Endothelial cell of umbilical vein (primary cell): Measurements from ENCODE around the gene RPS17. TPM values are rescaled to one million over a fixed set of nuclear protein-coding genes. Genes with fewer than 3 reads are reported as not detected.
"Not testable (repeated sequence)": the region's sequence is repeated elsewhere in the genome, so short reads cannot be mapped to it uniquely, and the experiment has no call there.

Source experiments
- BruUV-seq: library from RNA; stranded (reverse); fragments of 400-500 nt; replicated peaks from 2 replicates; lab custom pipeline; 2021; lab: Mats Ljungman, UMichigan
- CTCF ChIA-PET: fragments of 300-600, 350-600 bp; sonication (Branson Sonifier 250); formaldehyde crosslinking; loops from one replicate; lab custom pipeline; 2021; ENCODE audit warnings: antibody characterized with exemption, inconsistent platforms; lab: Charles Lee
- POLR2A ChIA-PET: fragments of 300-600, 350-600 bp; sonication (Branson Sonifier 250); formaldehyde crosslinking; loops from one replicate; lab custom pipeline; 2021; ENCODE audit warnings: antibody characterized with exemption, inconsistent platforms; lab: Charles Lee
- DNase-seq: peaks from one replicate; pipeline ENCODE4 v3.0.0-alpha.2; 2011; ENCODE audit warnings: low read depth, low spot score
- FAIRE-seq: peaks from 2 replicates; lab custom pipeline; 2011; peaks lifted over from hg19 to GRCh38; lab: Jason Lieb, UNC
- H2AFZ ChIP-seq: 2 replicates; pipeline ENCODE4 v1.6.0; 2012; ENCODE audit warnings: low read depth, low read length, control low read depth, inconsistent platforms
- H3K27ac ChIP-seq: 2 replicates; pipeline ENCODE4 v1.5.1; 2011; ENCODE audit warnings: low read depth, mild to moderate bottlenecking, control low read depth, low read length, moderate library complexity; ENCODE audit not compliant: insufficient read depth
- H3K27me3 ChIP-seq, 2 experiments: 2 replicates each; pipeline versions ENCODE4 v1.6.0 to v1.6.1; 2011; ENCODE audit warnings: low read length in 2 of 2, mixed read lengths in 1 of 2; ENCODE audit not compliant: control insufficient read depth in 2 of 2, insufficient read depth in 2 of 2
- H3K36me3 ChIP-seq, 2 experiments: 2 replicates in 1 of 2; 3 replicates in 1 of 2; pipeline ENCODE4 v1.5.1; 2011; ENCODE audit warnings: low read length in 2 of 2, mild to moderate bottlenecking in 1 of 2, moderate library complexity in 1 of 2; ENCODE audit not compliant: control insufficient read depth in 2 of 2, insufficient read depth in 2 of 2; ENCODE audit errors: extremely low read depth in 1 of 2
- H3K4me1 ChIP-seq: 3 replicates; pipeline ENCODE4 v1.5.1; 2011; ENCODE audit warnings: mild to moderate bottlenecking, low read length; ENCODE audit not compliant: control insufficient read depth, insufficient read depth; ENCODE audit errors: extremely low read depth
- H3K4me2 ChIP-seq: 2 replicates; pipeline ENCODE4 v1.6.1; 2011; ENCODE audit warnings: low read length, control low read depth, mixed read lengths; ENCODE audit not compliant: insufficient read depth
- H3K4me3 ChIP-seq, 3 experiments: fragments of 200-600 bp in 1 of 3; sonication (generic), shearing (Covaris generic) in 1 of 3; replicated peaks in 1 of 3; 2 replicates each; pipeline ENCODE4 v1.5.1; 2011 to 2016; ENCODE audit warnings: control low read depth in 3 of 3, low read length in 3 of 3, mild to moderate bottlenecking in 2 of 3, inconsistent platforms in 1 of 3, low read depth in 1 of 3, moderate library complexity in 1 of 3; ENCODE audit not compliant: insufficient read depth in 1 of 3
- H3K79me2 ChIP-seq: 2 replicates; pipeline ENCODE4 v1.6.0; 2012; ENCODE audit warnings: low read length, inconsistent platforms; ENCODE audit not compliant: control insufficient read depth, insufficient read depth
- H3K9ac ChIP-seq: replicated peaks from 2 replicates; pipeline ENCODE3; 2011; ENCODE audit warnings: low read length, control low read depth; ENCODE audit not compliant: insufficient read depth; ENCODE audit errors: extremely low read depth
- H3K9me1 ChIP-seq: replicated peaks from 3 replicates; pipeline ENCODE4 v1.6.0; 2011; ENCODE audit warnings: mild to moderate bottlenecking, low read length; ENCODE audit not compliant: control insufficient read depth, insufficient read depth; ENCODE audit errors: extremely low read depth
- H3K9me3 ChIP-seq: replicated peaks from 2 replicates; pipeline ENCODE4 v1.5.1; 2012; ENCODE audit warnings: low read length, inconsistent platforms; ENCODE audit not compliant: control insufficient read depth, insufficient read depth
- H4K20me1 ChIP-seq: replicated peaks from 2 replicates; pipeline ENCODE3; 2011; ENCODE audit warnings: mild to moderate bottlenecking, low read length; ENCODE audit not compliant: control insufficient read depth, insufficient read depth; ENCODE audit errors: extremely low read depth
- POLR2AphosphoS5 ChIP-seq: IDR thresholded peaks from 2 replicates; pipeline ENCODE4 v1.6.1; 2012; ENCODE audit warnings: low read depth, mild to moderate bottlenecking, control low read depth, low read length, moderate library complexity; ENCODE audit not compliant: insufficient read depth
- dilution Hi-C: fragments of 300-500 bp; cut with MboI; formaldehyde crosslinking; loops from one replicate; pipeline ENCODE4 v1.15.0; 2019; ENCODE audit warnings: low sequenced_read_pairs; ENCODE audit not compliant: extremely low pct_ligation_motif_present
- intact Hi-C: fragments of 100-400 bp; cut with micrococcal nuclease; formaldehyde crosslinking; loops from one replicate; pipeline ENCODE4 v1.10.0; 2022
- polyA plus RNA-seq, 4 experiments: library from polyadenylated mRNA; depleted of rRNA in 3 of 4; stranded (reverse) in 3 of 4; unstranded in 1 of 4; fragments of >200 nt; gene quantifications; 2 replicates each; pipeline versions ENCODE4 v1.2.1 to v1.2.3, GENCODE V29; 2011 to 2012; ENCODE audit warnings: missing spikeins in 1 of 4
- total RNA-seq: library from RNA; stranded (reverse); gene quantifications from 2 replicates; pipeline ENCODE4 v1.2.3, GENCODE V29; 2021

RPS17 gene
- total and polyA plus RNA-seq, 2 donors (not counting 3 experiments of a cell fraction or from before 2014, with no cell fraction given): 1,690 to 4,382 TPM

DNA sequence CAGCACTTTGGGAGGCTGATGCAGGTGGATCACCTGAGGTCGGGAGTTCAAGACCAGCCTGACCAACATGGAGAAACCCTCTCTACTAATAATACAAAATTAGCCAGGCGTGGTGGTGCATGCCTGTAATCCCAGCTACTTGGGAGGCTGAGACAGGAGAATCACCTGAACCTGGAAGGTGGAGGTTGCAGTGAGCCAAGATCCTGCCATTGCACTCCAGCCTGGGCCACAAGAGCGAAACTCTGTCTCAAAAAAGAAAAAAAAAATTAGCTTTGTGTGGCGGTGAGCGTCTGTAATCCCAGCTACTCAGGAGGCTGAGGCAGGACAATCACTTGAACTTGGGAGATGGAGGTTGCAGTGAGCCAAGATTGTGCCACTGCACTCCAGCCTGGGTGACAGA lies 5.1 kb downstream of the RPS17 start:
- CTCF ChIA-PET, H3K4me3 ChIP-seq, H3K27ac ChIP-seq, DNase-seq, H3K27me3 ChIP-seq, H3K9ac ChIP-seq, dilution Hi-C loops, BruUV-seq, intact Hi-C loops, H3K9me3 ChIP-seq, H3K4me2 ChIP-seq, H3K9me1 ChIP-seq, H4K20me1 ChIP-seq, FAIRE-seq, H2AFZ ChIP-seq: not testable (repeated sequence)
- Histone ChIP-seq H3K4me1 (peaks cover 12% of the 10 kb centered on the region), H3K36me3 (peaks cover 26 to 27% of the 10 kb centered on the region in 2 experiments), H3K79me2 (peaks cover 41% of the 10 kb centered on the region)
- POLR2A ChIA-PET: interaction anchor here (0.6 kb wide), 1 partner anchor 571 kb away, joined by 3 read pairs; no protein-coding TSS in a partner anchor

DNA sequence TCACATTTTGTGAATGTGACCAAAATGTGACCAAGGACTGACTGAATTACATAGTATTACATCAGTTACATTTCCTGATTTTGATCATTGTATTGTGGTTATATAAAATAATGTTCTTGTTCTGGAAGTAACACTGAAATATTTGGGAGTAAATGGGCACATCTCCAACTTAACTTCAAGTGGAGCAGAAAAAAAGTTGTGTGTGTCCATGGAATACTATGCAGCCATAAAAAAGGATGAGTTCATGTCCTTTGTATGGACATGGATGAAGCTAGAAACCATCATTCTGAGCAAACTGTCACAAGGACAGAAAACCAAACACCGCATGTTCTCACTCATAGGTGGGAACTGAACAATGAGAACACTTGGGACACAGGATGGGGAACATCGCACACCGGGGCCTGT lies 5.8 kb downstream of the RPS17 start:
- H3K4me3 ChIP-seq, CTCF ChIA-PET, dilution Hi-C loops: not testable (repeated sequence)

More for the DNA sequence above, 5.8 kb downstream of the RPS17 start:
- H3K9me1 ChIP-seq, H3K9me3 ChIP-seq, H3K9ac ChIP-seq, H3K27me3 ChIP-seq, H4K20me1 ChIP-seq, H3K27ac ChIP-seq, intact Hi-C loops, H3K4me2 ChIP-seq, H2AFZ ChIP-seq, POLR2A ChIA-PET, BruUV-seq, DNase-seq: not testable (repeated sequence)
- Histone ChIP-seq H3K4me1 (peaks cover 12% of the 10 kb centered on the region), H3K79me2 (peaks cover 34% of the 10 kb centered on the region), H3K36me3 (peaks cover 26 to 27% of the 10 kb centered on the region in 2 experiments)
- FAIRE-seq: peak; percentile 59
- peak; percentile 15 for TF ChIP-seq POLR2AphosphoS5
